ENCODE data around the gene INTS14.

GRCh38 chr15:65550681-65551098, 60.2 kb downstream of the INTS14 start:
- TF ChIP-seq CTCF (IDR thresholded peaks at IDR 0.05 in 8 of 11, conservative IDR thresholded peaks at IDR 0.05 in 3 of 11) (no peak), POLR2A (IDR thresholded peaks at IDR 0.05) (no peak), POLR2AphosphoS5 (IDR thresholded peaks at IDR 0.05) (no peak)

All from spleen (tissue), 7 donors.